ENCODE measurements around the gene KCNH2. TPM values are rescaled to one million over a fixed set of nuclear protein-coding genes. Genes with fewer than 3 reads are reported as not detected.

Gene KCNH2
- total RNA-seq, 1 experiment from 2014 or later: 1.8 TPM

GRCh38 chr7:150941351-150942000 lies 36.6 kb downstream of the KCNH2 start:
- H3K27ac ChIP-seq (ENCODE audit: low read length): no peak overlapping the region
- TF ChIP-seq POLR2AphosphoS5 (IDR thresholded peaks at IDR 0.05; ENCODE audit: low read depth, low read length) (no peak), REST (IDR thresholded peaks at IDR 0.05; ENCODE audit: insufficient read depth in 1 of 2, low read depth in 2 of 2, low read length in 1 of 2) (no peak), SIN3A (IDR thresholded peaks at IDR 0.05; ENCODE audit: borderline replicate concordance, insufficient read depth, low read depth, low read length) (no peak), TCF7L2 (IDR thresholded peaks at IDR 0.05; ENCODE audit: low read depth, low read length) (no peak), CTCF (IDR thresholded peaks at IDR 0.05) (no peak)
- intact Hi-C loops (cut with micrococcal nuclease; ENCODE audit: unreplicated experiment): no loop called here
- H3K4me3 ChIP-seq (ENCODE audit: low read depth in 2 of 2, low read length in 2 of 2): no peak overlapping the region
- in situ Hi-C loops (cut with HindIII; ENCODE audit: low pct_unique_long_range_greater_than_20kb, low sequenced_read_pairs): no loop called here
- BruUV-seq (replicated peaks): no TSS peak
- no peak for DNase-seq (ENCODE audit: low read depth, low spot score)
- ATAC-seq: no peak
- no peaks in the 10 kb centered on the region for H3K9me3 ChIP-seq (ENCODE audit: control insufficient read depth, insufficient read depth, low read depth, low read length)
- H3K27me3 ChIP-seq (ENCODE audit: control insufficient read depth, insufficient read depth, low read length): no peaks in the 10 kb centered on the region
- ChIA-PET CTCF (no interaction called here), POLR2A (no interaction called here)
- no peaks in the 10 kb centered on the region for H3K4me1 ChIP-seq (ENCODE audit: control insufficient read depth, insufficient read depth, low read length)
- no peaks in the 10 kb centered on the region for H3K36me3 ChIP-seq (ENCODE audit: control insufficient read depth, insufficient read depth, low read length)

- in situ Hi-C loops (cut with HindIII; ENCODE audit: low pct_unique_long_range_greater_than_20kb, low sequenced_read_pairs): no loop called here
- TF ChIP-seq SIN3A (IDR thresholded peaks at IDR 0.05; ENCODE audit: borderline replicate concordance, insufficient read depth, low read depth, low read length): no peak
- TF ChIP-seq REST (IDR thresholded peaks at IDR 0.05; ENCODE audit: insufficient read depth in 1 of 2, low read depth in 2 of 2, low read length in 1 of 2): no peak
- TF ChIP-seq CTCF (IDR thresholded peaks at IDR 0.05): no peak
- TF ChIP-seq TCF7L2 (IDR thresholded peaks at IDR 0.05; ENCODE audit: low read depth, low read length): no peak
- TF ChIP-seq POLR2AphosphoS5 (IDR thresholded peaks at IDR 0.05; ENCODE audit: low read depth, low read length): no peak
- H3K4me3 ChIP-seq (ENCODE audit: low read depth in 2 of 2, low read length in 2 of 2): no peak overlapping the region
- no peaks in the 10 kb centered on the region for H3K36me3 ChIP-seq (ENCODE audit: control insufficient read depth, insufficient read depth, low read length)
- DNase-seq (ENCODE audit: low read depth, low spot score): no peak
- no peak overlapping the region for H3K27ac ChIP-seq (ENCODE audit: low read length)
- CTCF ChIA-PET: no interaction called here
- ATAC-seq: no peak
- intact Hi-C loops (cut with micrococcal nuclease; ENCODE audit: unreplicated experiment): no loop called here
- no peaks in the 10 kb centered on the region for H3K4me1 ChIP-seq (ENCODE audit: control insufficient read depth, insufficient read depth, low read length)
- POLR2A ChIA-PET: no interaction called here
- H3K9me3 ChIP-seq (ENCODE audit: control insufficient read depth, insufficient read depth, low read depth, low read length): no peaks in the 10 kb centered on the region
- no TSS peak for BruUV-seq (replicated peaks)
- H3K27me3 ChIP-seq (ENCODE audit: control insufficient read depth, insufficient read depth, low read length): no peaks in the 10 kb centered on the region
These were observed 37.6 kb downstream of the KCNH2 start for GRCh38 chr7:150940431-150941102.
